Muscle of back (tissue), 11 donors: ENCODE results near the gene ZMYM4. TPM values are rescaled to one million over a fixed set of nuclear protein-coding genes. Genes with fewer than 3 reads are reported as not detected.

Experiments
- DNase-seq, 3 donors: peaks; one replicate each; pipeline versions ENCODE4 v3.0.0 to v3.0.0-alpha.2; 2013
- polyA plus RNA-seq, 10 donors: library from polyadenylated mRNA; unstranded; fragments of 120-200 nt; gene quantifications; one replicate each; pipeline ENCODE4 v1.2.1, GENCODE V29; 2013; ENCODE audit not compliant: insufficient read length in 10 of 10

Gene ZMYM4
- polyA plus RNA-seq, 10 donors, result 33.3 to 48.1 (median 40.5) TPM

DNA sequence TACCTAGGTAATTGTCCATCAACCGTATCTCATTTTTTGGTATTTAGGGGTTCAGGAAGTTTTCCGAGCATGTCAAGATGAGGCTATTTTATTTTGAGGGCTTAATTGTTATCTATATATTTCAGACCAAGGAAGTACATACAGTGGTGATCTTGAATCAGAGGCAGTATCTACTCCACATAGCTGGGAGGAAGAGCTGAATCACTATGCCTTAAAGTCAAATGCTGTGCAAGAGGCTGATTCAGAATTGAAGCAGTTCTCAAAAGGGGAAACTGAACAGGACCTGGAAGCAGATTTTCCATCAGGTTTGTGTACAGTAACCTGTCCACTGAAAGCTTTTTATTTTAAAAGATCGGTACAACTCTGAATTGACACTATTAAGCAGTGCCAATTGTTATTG is 130.2 kb downstream of the ZMYM4 start:
- DNase-seq, result no peak

- no peak for DNase-seq
These were observed 132.5 kb downstream of the ZMYM4 start for GRCh38 chr1:35401049-35401448.

- DNase-seq, result no peak
These were observed 137.6 kb downstream of the ZMYM4 start for GRCh38 chr1:35406103-35406502.

GRCh38 chr1:35407743-35408142 is 139.2 kb downstream of the ZMYM4 start:
- DNase-seq, result no peak

- DNase-seq, result no peak
These were observed 140.4 kb downstream of the ZMYM4 start for GRCh38 chr1:35408925-35409324.

- no peak for DNase-seq
These were observed 157.6 kb downstream of the ZMYM4 start for GRCh38 chr1:35426097-35426586.

- no peak for DNase-seq
These were observed 159.9 kb downstream of the ZMYM4 start for GRCh38 chr1:35428360-35428759.

- no peak for DNase-seq
These were observed 162.3 kb downstream of the ZMYM4 start for GRCh38 chr1:35430762-35431161.

GRCh38 chr1:35431173-35431599 is 162.7 kb downstream of the ZMYM4 start:
- no peak for DNase-seq

DNA sequence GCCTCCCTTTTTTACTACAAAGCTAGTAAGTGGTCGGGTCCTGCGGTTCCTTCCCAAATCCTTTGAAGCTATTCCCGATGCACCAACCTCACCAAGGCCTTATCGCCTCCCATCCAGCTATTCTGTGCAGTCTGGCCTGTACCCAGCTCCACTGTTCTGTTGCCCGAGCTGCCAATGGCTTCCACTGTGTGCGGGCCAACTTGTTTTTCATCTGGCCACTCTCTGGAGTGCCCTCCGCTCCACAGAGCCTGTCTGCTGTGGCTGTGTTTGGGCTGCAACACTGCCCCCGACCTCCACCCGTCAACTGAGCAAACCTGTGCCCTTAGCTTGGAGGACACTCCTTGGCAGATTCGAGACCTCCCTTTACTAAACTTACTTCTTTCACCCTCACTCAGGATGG is 163.7 kb downstream of the ZMYM4 start:
- no peak for DNase-seq

- no peak for DNase-seq
These were observed 165.2 kb downstream of the ZMYM4 start for GRCh38 chr1:35433714-35434113.

GRCh38 chr1:35434703-35435102 is 166.2 kb downstream of the ZMYM4 start:
- no peak for DNase-seq

DNA sequence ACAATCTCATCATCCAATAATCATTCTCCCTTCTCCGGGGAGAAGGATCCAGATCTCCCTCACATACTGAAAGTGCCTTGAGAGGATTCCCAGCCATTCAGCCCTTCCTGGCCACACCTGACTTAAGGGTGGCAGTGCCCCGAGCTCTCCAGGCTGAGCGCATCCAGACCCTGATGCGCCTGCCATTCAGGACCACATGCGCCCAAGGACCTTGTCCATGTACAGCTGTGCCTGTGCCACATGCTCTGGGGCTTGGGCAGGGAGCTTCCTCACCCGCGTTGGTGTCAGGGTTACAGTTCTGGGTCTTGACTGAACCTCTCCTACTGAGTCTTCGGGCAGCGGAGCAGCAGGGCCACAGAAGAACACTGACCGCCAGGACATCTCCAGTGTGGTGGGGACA is 167.6 kb downstream of the ZMYM4 start:
- no peak for DNase-seq

DNA sequence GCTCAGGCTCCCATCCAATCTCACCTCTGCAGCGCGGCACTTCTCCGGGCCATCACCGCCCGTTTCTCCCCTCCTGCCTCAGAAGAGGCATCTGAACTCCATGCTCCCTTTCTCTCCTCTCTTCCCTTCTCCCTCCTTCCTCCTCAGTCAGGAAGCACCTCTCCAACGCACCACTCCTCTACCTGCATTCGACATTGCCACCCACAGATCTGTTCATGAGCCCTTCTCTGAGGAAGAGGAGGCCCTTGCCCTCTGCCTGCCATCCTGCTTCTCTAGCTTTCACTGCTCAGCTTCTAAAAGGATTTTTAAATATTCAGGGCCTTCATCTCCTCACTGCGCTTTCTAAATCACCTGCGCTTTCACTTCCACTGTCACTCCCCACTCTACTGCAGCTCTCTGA is 168.7 kb downstream of the ZMYM4 start:
- DNase-seq, result no peak

DNA sequence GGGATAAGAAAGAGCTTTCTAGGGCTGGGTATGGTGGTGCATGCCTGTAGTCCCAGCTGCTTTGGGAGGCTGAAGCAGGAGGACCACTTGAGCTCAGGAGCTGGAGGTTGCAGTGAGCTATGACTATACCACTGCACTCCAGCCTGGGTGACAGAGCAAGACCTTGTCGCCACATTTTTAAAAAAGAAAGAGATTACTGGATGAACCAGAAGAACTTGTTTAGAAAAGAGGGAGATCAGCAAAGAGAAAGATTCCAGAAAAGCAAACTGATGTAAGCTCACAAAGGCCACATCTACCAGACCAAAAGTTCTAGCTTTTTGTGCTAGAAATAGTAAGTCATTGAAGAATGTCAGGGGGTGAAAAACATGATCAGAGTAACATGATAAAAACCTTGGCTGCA is 171.1 kb downstream of the ZMYM4 start:
- DNase-seq, result no peak

- DNase-seq, result no peak
These were observed 173.5 kb downstream of the ZMYM4 start for GRCh38 chr1:35441926-35442579.

GRCh38 chr1:35442734-35443133 is 174.2 kb downstream of the ZMYM4 start:
- no peak for DNase-seq

- peak in 2 of 3 donors; percentile 2 to 25 for DNase-seq
These were observed 175.4 kb downstream of the ZMYM4 start for GRCh38 chr1:35443768-35444518.

- DNase-seq, result no peak
These were observed 175.9 kb downstream of the ZMYM4 start for GRCh38 chr1:35444519-35444774.

- no peak for DNase-seq
These were observed 178.8 kb downstream of the ZMYM4 start for GRCh38 chr1:35447278-35447677.

DNA sequence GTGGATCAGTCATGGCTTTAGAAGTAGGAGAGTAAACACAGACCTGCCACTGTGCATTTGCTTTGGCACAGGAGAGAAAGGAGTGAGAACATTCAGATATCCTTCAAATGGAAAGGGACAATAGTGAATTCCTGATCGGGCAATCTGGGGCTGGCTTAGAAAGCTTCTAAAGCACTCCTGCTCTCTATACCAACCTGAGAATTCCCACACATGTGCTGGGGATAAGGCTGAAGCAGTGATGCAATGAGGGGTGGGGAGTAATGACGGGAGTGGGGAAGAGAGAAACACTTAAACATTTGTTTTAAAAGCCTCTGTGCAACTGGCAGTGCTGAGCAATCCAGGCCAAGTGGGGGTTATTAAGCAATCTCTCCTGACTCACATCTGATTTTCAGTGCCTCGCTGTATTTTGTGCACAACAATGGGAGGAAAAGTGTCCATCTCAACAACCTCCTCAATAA is 179.9 kb downstream of the ZMYM4 start:
- peak in 1 of 3 donors; percentile 68 for DNase-seq

DNA sequence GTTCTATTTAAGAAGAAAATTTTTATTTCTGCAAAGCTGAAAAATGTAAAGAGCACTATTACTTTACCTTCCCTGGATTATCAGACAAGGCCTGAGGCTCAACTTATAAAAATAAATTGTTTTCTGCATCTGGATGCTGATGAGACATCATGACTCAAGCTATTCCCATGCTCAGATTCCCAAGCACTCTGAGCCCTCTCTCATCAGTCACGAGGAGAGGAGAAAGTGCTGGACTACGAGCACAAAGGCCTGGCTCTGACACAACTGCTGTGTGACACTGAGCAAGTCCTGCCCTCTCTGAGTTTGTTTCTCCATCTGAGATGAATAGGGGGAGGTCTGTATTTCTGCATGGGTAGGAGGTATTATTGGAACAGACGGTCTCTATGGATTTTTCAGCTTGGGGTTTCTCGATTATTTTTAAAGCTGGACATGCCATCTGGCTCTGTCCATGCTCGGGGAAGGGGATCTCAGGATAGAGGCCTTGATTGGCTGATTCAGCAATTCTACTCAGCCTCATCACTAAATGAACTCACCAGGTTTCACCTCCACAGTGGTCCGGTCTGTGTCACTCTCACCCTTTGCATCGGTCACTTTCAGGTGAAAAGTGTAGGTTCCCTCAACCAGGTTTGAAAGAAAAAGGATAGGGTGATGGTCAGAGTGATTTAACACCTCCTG is 181.0 kb downstream of the ZMYM4 start:
- peak in 1 of 3 donors; percentile 68 for DNase-seq

DNA sequence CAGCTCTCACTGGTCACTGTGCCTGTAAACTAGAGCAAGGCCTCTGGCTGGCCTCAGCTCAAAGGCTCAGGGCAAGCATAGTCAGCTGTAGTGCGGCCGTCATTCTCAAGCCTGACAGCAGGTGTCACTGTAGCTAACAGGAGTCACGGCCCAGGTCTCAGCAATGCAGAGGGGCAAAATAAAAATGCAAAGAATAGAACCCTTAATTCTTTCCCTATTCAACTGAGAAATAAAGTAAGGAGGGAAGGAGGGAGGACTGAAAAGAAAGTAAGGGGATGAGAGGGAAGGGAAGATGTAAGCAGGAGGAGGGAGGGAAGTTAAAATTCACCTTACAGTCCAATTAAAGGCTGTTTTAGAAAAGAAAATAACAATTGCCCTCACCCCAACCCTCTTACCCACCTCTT is 182.6 kb downstream of the ZMYM4 start:
- DNase-seq, result peak; percentile 62 to 87 (median 79)
